IMR-90 (cell line): ENCODE data around the gene CD44. TPM values are rescaled to one million over a fixed set of nuclear protein-coding genes. Genes with fewer than 3 reads are reported as not detected.

Experiments
- ATAC-seq: fragments of 200-7000 bp; cut with Tn5 transposase; 2 replicates; pipeline ENCODE4 v1.9.1; 2020; ENCODE audit warnings: low read depth, mild to moderate bottlenecking, moderate library complexity
- BruUV-seq: library from RNA; stranded (reverse); fragments of 400-500 nt; replicated peaks from 2 replicates; lab custom pipeline; 2021; lab: Mats Ljungman, UMichigan
- CTCF ChIA-PET: fragments of 300-600 bp; formaldehyde crosslinking; extraction: SDS; loops from one replicate; lab custom pipeline; 2021; ENCODE audit warnings: antibody characterized with exemption; lab: Yijun Ruan, JAX
- POLR2A ChIA-PET: fragments of 300-600 bp; sonication (Branson Sonifier 250); formaldehyde crosslinking; loops from one replicate; lab custom pipeline; 2022; ENCODE audit warnings: antibody characterized with exemption; ENCODE audit not compliant: unreplicated experiment; lab: Charles Lee
- DNase-seq: peaks from one replicate; pipeline ENCODE4 v3.0.0; 2013
- H2AFZ ChIP-seq: replicated peaks from 2 replicates; pipeline ENCODE3; 2013; ENCODE audit warnings: low read length, mild to moderate bottlenecking; ENCODE audit not compliant: poor library complexity
- H2AK5ac ChIP-seq: 2 replicates; pipeline ENCODE4 v1.6.1; 2013; ENCODE audit warnings: low read depth, low read length, inconsistent platforms
- H2AK9ac ChIP-seq: replicated peaks from 2 replicates; pipeline ENCODE3; 2013; ENCODE audit warnings: mild to moderate bottlenecking, low read depth, low read length, moderate library complexity; ENCODE audit not compliant: poor library complexity
- H2BK120ac ChIP-seq: 2 replicates; pipeline ENCODE4 v1.6.1; 2013; ENCODE audit warnings: low read depth, low read length, inconsistent platforms
- H2BK15ac ChIP-seq: 3 replicates; pipeline ENCODE4 v1.6.1; 2013; ENCODE audit warnings: low read depth, low read length, inconsistent platforms
- H2BK20ac ChIP-seq: 2 replicates; pipeline ENCODE4 v1.6.1; 2013; ENCODE audit warnings: low read depth, mild to moderate bottlenecking, inconsistent platforms, low read length, moderate library complexity
- H2BK5ac ChIP-seq: 2 replicates; pipeline ENCODE4 v1.6.1; 2013; ENCODE audit warnings: mild to moderate bottlenecking, low read depth, low read length, inconsistent platforms; ENCODE audit not compliant: poor library complexity, severe bottlenecking
- H3K14ac ChIP-seq: replicated peaks from 2 replicates; pipeline ENCODE4 v1.6.1; 2013; ENCODE audit warnings: low read depth, low read length, inconsistent platforms
- H3K18ac ChIP-seq: 2 replicates; pipeline ENCODE4 v1.6.1; 2013; ENCODE audit warnings: low read depth, low read length, control low read depth
- H3K23ac ChIP-seq: 2 replicates; pipeline ENCODE4 v1.6.1; 2013; ENCODE audit warnings: low read depth, low read length, inconsistent platforms
- H3K27ac ChIP-seq: 2 replicates; pipeline ENCODE4 v1.5.1; 2013; ENCODE audit warnings: mild to moderate bottlenecking, control low read depth, low read length; ENCODE audit not compliant: insufficient read depth
- H3K27me3 ChIP-seq: 2 replicates; pipeline ENCODE4 v1.6.1; 2013; ENCODE audit warnings: low read length; ENCODE audit not compliant: control insufficient read depth, insufficient read depth
- H3K36me3 ChIP-seq: 2 replicates; pipeline ENCODE4 v1.6.1; 2013; ENCODE audit warnings: low read length, mixed read lengths; ENCODE audit not compliant: control insufficient read depth, insufficient read depth
- H3K4ac ChIP-seq: 2 replicates; pipeline ENCODE4 v1.6.1; 2013; ENCODE audit warnings: low read depth, low read length, inconsistent platforms
- H3K4me1 ChIP-seq: 2 replicates; pipeline ENCODE4 v1.6.1; 2013; ENCODE audit warnings: low read length, mixed read lengths; ENCODE audit not compliant: control insufficient read depth, insufficient read depth
- H3K4me2 ChIP-seq: 2 replicates; pipeline ENCODE4 v1.6.1; 2013; ENCODE audit warnings: low read depth, mild to moderate bottlenecking, control low read depth, low read length, moderate library complexity
- H3K4me3 ChIP-seq: 2 replicates; pipeline ENCODE4 v1.5.1; 2013; ENCODE audit warnings: low read depth, mild to moderate bottlenecking, control low read depth, low read length, moderate library complexity; ENCODE audit not compliant: insufficient read depth
- H3K56ac ChIP-seq: 2 replicates; pipeline ENCODE4 v1.6.1; 2013; ENCODE audit warnings: low read length, inconsistent platforms; ENCODE audit not compliant: insufficient read depth; ENCODE audit errors: extremely low read depth
- H3K79me1 ChIP-seq, 2 experiments: 2 replicates each; pipeline ENCODE4 v1.6.1; 2013; ENCODE audit warnings: low read length in 2 of 2, inconsistent platforms in 1 of 2, low read depth in 1 of 2
- H3K9ac ChIP-seq: 2 replicates; pipeline ENCODE4 v1.6.1; 2013; ENCODE audit warnings: low read depth, low read length, control low read depth
- H3K9me1 ChIP-seq: 2 replicates; pipeline ENCODE4 v1.6.1; 2013; ENCODE audit warnings: low read length, inconsistent platforms; ENCODE audit not compliant: insufficient read depth
- H3K9me3 ChIP-seq: 2 replicates; pipeline ENCODE4 v1.6.1; 2013; ENCODE audit warnings: low read length; ENCODE audit not compliant: control insufficient read depth, insufficient read depth
- H4K20me1 ChIP-seq: 2 replicates; pipeline ENCODE4 v1.6.1; 2013; ENCODE audit warnings: low read length, inconsistent platforms; ENCODE audit not compliant: insufficient read depth
- H4K5ac ChIP-seq: 2 replicates; pipeline ENCODE4 v1.6.1; 2013; ENCODE audit warnings: mild to moderate bottlenecking, low read depth, low read length, control low read depth
- H4K8ac ChIP-seq, 2 experiments: 2 replicates each; pipeline ENCODE4 v1.6.1; 2013; ENCODE audit warnings: low read depth in 2 of 2, low read length in 2 of 2, control low read depth in 1 of 2, inconsistent platforms in 1 of 2
- H4K91ac ChIP-seq: 2 replicates; pipeline ENCODE4 v1.6.1; 2013; ENCODE audit warnings: low read depth, low read length, inconsistent platforms; ENCODE audit not compliant: insufficient read depth
- CEBPB ChIP-seq: IDR thresholded peaks from 2 replicates; pipeline ENCODE4 v1.6.1; 2012; ENCODE audit warnings: low read depth, low read length, improper control_type of control experiment
- RCOR1 ChIP-seq: IDR thresholded peaks from 2 replicates; pipeline ENCODE4 v1.6.1; 2012; ENCODE audit warnings: mild to moderate bottlenecking, low read length, improper control_type of control experiment; ENCODE audit not compliant: insufficient replicate concordance
- RFX5 ChIP-seq: IDR thresholded peaks from 2 replicates; pipeline ENCODE4 v1.8.0; 2012; ENCODE audit warnings: low read depth, mild to moderate bottlenecking, low read length, moderate library complexity
- SMC3 ChIP-seq: fragments of 150-350 bp; IDR thresholded peaks from 2 replicates; pipeline ENCODE4 v1.6.1; 2016; ENCODE audit warnings: low read depth, mild to moderate bottlenecking, antibody characterized with exemption, low read length, moderate library complexity
- WGBS, 2 experiments: methylation state at CpG; one replicate each; pipeline versions ENCODE4 v1.1.5 to v1.1.7; 2013; ENCODE audit warnings: missing lambda C conversion rate in 2 of 2; ENCODE audit not compliant: insufficient read length in 1 of 2; ENCODE audit errors: extremely low coverage in 2 of 2; 5-methylcytosine and 5-hydroxymethylcytosine counted together
- dilution Hi-C: fragments of 300-500 bp; cut with HindIII; formaldehyde crosslinking; loops from one replicate; pipeline ENCODE4 v1.14.3; 2018; ENCODE audit warnings: low sequenced_read_pairs; ENCODE audit not compliant: unreplicated experiment
- in situ Hi-C: fragments of 300-500 bp; cut with MboI; formaldehyde crosslinking; loops from 3 replicates; pipeline ENCODE4 v1.14.3; 2019; ENCODE audit warnings: low sequenced_read_pairs, inconsistent platforms, mixed read lengths
- intact Hi-C: fragments of 100-400 bp; cut with micrococcal nuclease; formaldehyde crosslinking; loops from 2 replicates; pipeline ENCODE4 v1.10.0; 2022
- polyA plus RNA-seq, 3 experiments: library from polyadenylated mRNA; depleted of rRNA; stranded (reverse); fragments of >200 nt; gene quantifications; 2 replicates each; pipeline ENCODE4 v1.2.3, GENCODE V29; 2012; ENCODE audit warnings: low replicate concordance in 1 of 3
- total RNA-seq: library from RNA; depleted of rRNA; stranded (reverse); fragments of >200 nt; gene quantifications from 2 replicates; pipeline ENCODE4 v1.2.3, GENCODE V29; 2012
- TF ChIP-seq, protein P1 (sequence below): fragments of 150-350 bp; IDR thresholded peaks from 2 replicates; pipeline ENCODE4 v1.6.1; 2017; ENCODE audit warnings: mild to moderate bottlenecking, antibody characterized with exemption, low read length, low read depth
- TF ChIP-seq, protein P2 (sequence below): conservative IDR thresholded peaks from 2 replicates; pipeline ENCODE4 v1.5.1; 2012; ENCODE audit warnings: mild to moderate bottlenecking, low read depth, low read length, improper control_type of control experiment

Gene CD44
- total and polyA plus RNA-seq, 2 of the 4 experiments (the other 2 are of a cell fraction), result 357 to 947 TPM

DNA sequence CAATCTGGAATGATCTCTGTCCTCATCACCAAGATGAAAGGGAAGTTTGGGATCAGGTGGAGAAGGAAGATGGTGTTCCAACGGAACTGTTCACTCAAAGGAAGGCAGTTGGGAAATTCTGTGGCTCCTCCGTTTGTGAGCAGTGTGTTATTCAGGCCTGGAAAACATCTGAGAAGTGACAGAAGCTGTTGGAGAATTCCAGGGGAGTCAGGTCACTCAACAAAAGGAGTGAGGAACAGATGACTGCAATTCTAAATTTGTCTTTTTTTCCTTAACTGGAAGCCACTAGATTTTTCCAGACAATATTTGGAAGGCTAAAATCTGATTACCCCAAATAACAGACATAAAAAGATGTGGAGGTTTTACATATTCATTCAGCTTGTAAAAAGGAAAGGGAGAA is 107.8 kb downstream of the CD44 start:
- no peak overlapping the region for H3K9ac ChIP-seq
- no peak overlapping the region for H3K4me3 ChIP-seq
- no peak overlapping the region for H4K5ac ChIP-seq
- peak overlapping the region; percentile 82 for H2BK15ac ChIP-seq
- BruUV-seq, result no TSS peak
- H4K91ac ChIP-seq, result 0 out of 2 replicates have a peak overlapping the region, but pooled peaks have one; percentile 18
- ATAC-seq (no peak), DNase-seq (peak; percentile 62)
- H3K9me1 ChIP-seq, result peaks cover 2% of the 10 kb centered on the region; the same call in 1 of the 2 replicates
- H2AFZ ChIP-seq, result no peak overlapping the region
- H3K79me1 ChIP-seq, result no peaks in the 10 kb centered on the region
- peak overlapping the region; percentile 64; the same call in 1 of the 2 replicates for H2BK20ac ChIP-seq
- TF ChIP-seq SMC3, result no peak
- TF ChIP-seq RFX5, result no peak
- TF ChIP-seq CEBPB, result peak; percentile 31; the same call in 1 of the 2 replicates
- no peak for TF ChIP-seq RCOR1
- TF ChIP-seq, protein P1, sequence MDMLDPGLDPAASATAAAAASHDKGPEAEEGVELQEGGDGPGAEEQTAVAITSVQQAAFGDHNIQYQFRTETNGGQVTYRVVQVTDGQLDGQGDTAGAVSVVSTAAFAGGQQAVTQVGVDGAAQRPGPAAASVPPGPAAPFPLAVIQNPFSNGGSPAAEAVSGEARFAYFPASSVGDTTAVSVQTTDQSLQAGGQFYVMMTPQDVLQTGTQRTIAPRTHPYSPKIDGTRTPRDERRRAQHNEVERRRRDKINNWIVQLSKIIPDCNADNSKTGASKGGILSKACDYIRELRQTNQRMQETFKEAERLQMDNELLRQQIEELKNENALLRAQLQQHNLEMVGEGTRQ, result no peak
- TF ChIP-seq, protein P2, sequence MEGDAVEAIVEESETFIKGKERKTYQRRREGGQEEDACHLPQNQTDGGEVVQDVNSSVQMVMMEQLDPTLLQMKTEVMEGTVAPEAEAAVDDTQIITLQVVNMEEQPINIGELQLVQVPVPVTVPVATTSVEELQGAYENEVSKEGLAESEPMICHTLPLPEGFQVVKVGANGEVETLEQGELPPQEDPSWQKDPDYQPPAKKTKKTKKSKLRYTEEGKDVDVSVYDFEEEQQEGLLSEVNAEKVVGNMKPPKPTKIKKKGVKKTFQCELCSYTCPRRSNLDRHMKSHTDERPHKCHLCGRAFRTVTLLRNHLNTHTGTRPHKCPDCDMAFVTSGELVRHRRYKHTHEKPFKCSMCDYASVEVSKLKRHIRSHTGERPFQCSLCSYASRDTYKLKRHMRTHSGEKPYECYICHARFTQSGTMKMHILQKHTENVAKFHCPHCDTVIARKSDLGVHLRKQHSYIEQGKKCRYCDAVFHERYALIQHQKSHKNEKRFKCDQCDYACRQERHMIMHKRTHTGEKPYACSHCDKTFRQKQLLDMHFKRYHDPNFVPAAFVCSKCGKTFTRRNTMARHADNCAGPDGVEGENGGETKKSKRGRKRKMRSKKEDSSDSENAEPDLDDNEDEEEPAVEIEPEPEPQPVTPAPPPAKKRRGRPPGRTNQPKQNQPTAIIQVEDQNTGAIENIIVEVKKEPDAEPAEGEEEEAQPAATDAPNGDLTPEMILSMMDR, result no peak
- peak overlapping the region in 1 of 2 experiments; percentile 60; a peak in 2 of 4 replicates for H4K8ac ChIP-seq
- in situ Hi-C loops (no loop called here), dilution Hi-C loops (no loop called here), intact Hi-C loops (no loop called here)
- no peaks in the 10 kb centered on the region for H3K27me3 ChIP-seq
- peak overlapping the region; percentile 25 for H2BK5ac ChIP-seq
- H3K14ac ChIP-seq, result peak overlapping the region; percentile 48; the same call in 1 of the 2 replicates
- no peak overlapping the region for H3K27ac ChIP-seq
- no peaks in the 10 kb centered on the region; the same call in 1 of the 2 replicates for H3K9me3 ChIP-seq
- ChIA-PET POLR2A (no interaction called here), CTCF (interaction anchor here (1.1 to 1.5 kb wide), 2 partner anchors 9 to 11 kb away, joined by 5 read pairs; no protein-coding TSS in a partner anchor)
- no peaks in the 10 kb centered on the region for H3K36me3 ChIP-seq
- H3K56ac ChIP-seq, result no peak overlapping the region
- no peak overlapping the region for H2AK5ac ChIP-seq
- no peak overlapping the region for H3K23ac ChIP-seq
- H3K4me1 ChIP-seq, result peaks cover 2% of the 10 kb centered on the region; the same call in 1 of the 2 replicates
- no peaks in the 10 kb centered on the region for H4K20me1 ChIP-seq
- H2BK120ac ChIP-seq, result peak overlapping the region; percentile 22; the same call in 1 of the 2 replicates
- H3K4me2 ChIP-seq, result no peak overlapping the region
- H2AK9ac ChIP-seq, result no peak overlapping the region
- 0 out of 2 replicates have a peak overlapping the region, but pooled peaks have one; percentile 12 for H3K4ac ChIP-seq
- no CpG with 5 or more reads among the region's 2 CpGs for WGBS, 2 experiments
- peak overlapping the region; percentile 58; the same call in 1 of the 2 replicates for H3K18ac ChIP-seq
